Adipocyte (in vitro differentiated cells): Measurements from ENCODE around the gene TCF4.

ENCODE experiments used
- DNase-seq: peaks from one replicate; pipeline ENCODE4 v3.0.0-alpha.2; 2015; ENCODE audit warnings: low read depth
- H3K27me3 ChIP-seq: replicated peaks from 2 replicates; pipeline ENCODE4 v1.7.0; 2013; ENCODE audit warnings: mild to moderate bottlenecking, low read length, moderate library complexity; ENCODE audit not compliant: control insufficient read depth, insufficient read depth
- H3K36me3 ChIP-seq: 2 replicates; pipeline ENCODE4 v1.7.0; 2013; ENCODE audit warnings: low read length, mild to moderate bottlenecking, moderate library complexity; ENCODE audit not compliant: control insufficient read depth, insufficient read depth, severe bottlenecking
- H3K4me1 ChIP-seq: 2 replicates; pipeline ENCODE4 v1.7.0; 2013; ENCODE audit warnings: mild to moderate bottlenecking, low read length, moderate library complexity; ENCODE audit not compliant: control insufficient read depth, insufficient read depth
- H3K4me3 ChIP-seq: 2 replicates; pipeline ENCODE4 v1.7.0; 2013; ENCODE audit warnings: mild to moderate bottlenecking, low read length, moderate library complexity
- H3K9ac ChIP-seq: 2 replicates; pipeline ENCODE4 v1.7.0; 2013; ENCODE audit warnings: mild to moderate bottlenecking, low read length, moderate library complexity
- H3K9me3 ChIP-seq: 2 replicates; pipeline ENCODE4 v1.7.0; 2013; ENCODE audit warnings: mild to moderate bottlenecking, low read length, moderate library complexity; ENCODE audit not compliant: control insufficient read depth

Gene TCF4

GRCh38 chr18:55322178-55322735 is 265.7 kb downstream of the TCF4 start:
- DNase-seq, result peak; percentile 95
- H3K4me3 ChIP-seq, result peak overlapping the region; percentile 91

DNA sequence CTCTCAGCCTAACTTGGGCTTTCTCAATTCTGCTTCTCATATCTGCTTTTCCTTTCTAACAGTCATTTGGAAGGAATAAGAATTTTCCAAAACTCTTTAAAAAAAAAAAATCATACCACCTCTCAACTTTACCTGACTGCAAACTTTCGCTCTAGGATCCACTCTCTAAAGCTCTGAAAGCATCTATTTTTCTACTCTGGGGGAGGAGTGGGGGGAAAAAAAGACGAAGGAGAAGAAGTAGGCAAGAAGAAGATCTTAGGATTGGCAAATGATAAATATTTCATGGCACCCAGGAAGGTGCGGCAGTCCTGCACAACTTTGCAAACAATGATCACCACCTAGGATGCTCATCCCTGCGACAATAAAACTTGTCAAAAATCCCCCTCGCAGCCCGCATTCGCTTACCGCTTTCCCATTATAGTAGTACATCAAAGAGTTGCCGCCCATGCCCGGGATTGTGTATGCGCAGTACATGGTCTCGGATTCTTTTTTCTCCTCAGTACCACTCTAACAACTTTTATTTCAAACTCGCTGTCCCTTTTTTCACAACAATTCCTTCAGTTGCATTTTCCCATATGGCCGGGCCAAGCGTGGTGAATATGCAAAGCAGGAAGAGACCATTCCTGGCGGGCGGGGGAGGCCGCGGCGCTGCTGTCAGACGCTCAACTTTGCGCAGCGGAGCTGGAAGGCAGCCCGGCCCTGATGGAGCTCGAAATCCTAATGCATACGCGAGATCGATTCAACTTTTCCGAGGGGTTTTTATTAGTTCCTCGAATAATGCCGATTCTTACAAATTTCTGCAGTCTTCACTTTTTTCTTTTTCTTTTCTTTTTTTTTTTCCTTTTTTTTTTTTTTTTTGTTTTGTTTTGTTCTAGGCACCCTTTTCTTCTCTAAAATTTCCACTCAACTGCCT is 266.5 kb downstream of the TCF4 start:
- H3K27me3 ChIP-seq, result no peaks in the 10 kb centered on the region
- H3K9ac ChIP-seq, result peak overlapping the region; percentile 80
- DNase-seq, result peak; percentile 96
- no peaks in the 10 kb centered on the region for H3K36me3 ChIP-seq
- H3K9me3 ChIP-seq, result no peaks in the 10 kb centered on the region
- peak overlapping the region; percentile 91 for H3K4me3 ChIP-seq
- H3K4me1 ChIP-seq, result peaks cover 59% of the 10 kb centered on the region

More at GRCh38 chr18:55322178-55322735, 265.7 kb downstream of the TCF4 start:
- Histone ChIP-seq H3K9me3 (no peaks in the 10 kb centered on the region), H3K9ac (peak overlapping the region; percentile 80), H3K4me1 (peaks cover 52% of the 10 kb centered on the region), H3K36me3 (no peaks in the 10 kb centered on the region), H3K27me3 (no peaks in the 10 kb centered on the region)

GRCh38 chr18:55320424-55321264 is 267.3 kb downstream of the TCF4 start:
- peaks cover 66% of the 10 kb centered on the region for H3K4me1 ChIP-seq
- peak; percentile 61 for DNase-seq
- H3K36me3 ChIP-seq, result no peaks in the 10 kb centered on the region
- H3K9ac ChIP-seq, result peak overlapping the region; percentile 80
- no peaks in the 10 kb centered on the region for H3K9me3 ChIP-seq
- H3K4me3 ChIP-seq, result peak overlapping the region; percentile 91
- H3K27me3 ChIP-seq, result no peaks in the 10 kb centered on the region

DNA sequence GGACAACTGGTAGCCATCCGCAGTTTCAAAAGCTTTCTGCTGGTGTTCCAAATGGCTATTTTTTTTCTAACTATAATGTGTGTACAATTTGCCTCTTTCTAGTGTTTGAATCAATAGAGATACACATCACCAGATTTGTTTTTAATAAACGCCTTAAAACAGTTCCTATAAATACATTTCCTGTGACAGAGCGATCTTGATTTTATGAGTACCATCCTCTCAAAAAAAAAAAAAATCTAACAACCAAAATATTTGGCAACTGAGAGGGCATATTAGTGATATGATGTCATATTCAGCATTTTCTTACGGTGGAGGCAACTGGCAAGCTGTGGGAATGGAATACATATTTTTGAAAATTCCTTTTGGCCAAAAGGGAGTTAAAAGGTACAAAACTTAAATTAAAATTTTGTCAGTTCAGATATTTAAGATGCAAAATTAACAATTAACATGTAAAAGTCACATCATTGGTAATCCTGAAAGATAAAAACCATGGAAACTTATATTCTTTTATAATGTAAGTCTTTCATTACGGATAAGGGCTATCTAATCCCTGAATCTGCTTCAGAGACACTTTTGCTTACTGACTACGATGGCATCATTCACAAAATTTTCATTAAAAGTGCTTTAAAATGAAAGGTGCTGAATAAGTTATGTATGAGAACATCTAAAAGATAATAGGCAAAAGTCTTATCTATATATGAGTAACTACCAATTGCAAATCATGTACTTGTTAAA is 268.4 kb downstream of the TCF4 start:
- no peaks in the 10 kb centered on the region for H3K9me3 ChIP-seq
- peak; percentile 78 for DNase-seq
- peak overlapping the region; percentile 91 for H3K4me3 ChIP-seq
- H3K4me1 ChIP-seq, result peaks cover 66% of the 10 kb centered on the region
- peak overlapping the region; percentile 80 for H3K9ac ChIP-seq
- H3K36me3 ChIP-seq, result no peaks in the 10 kb centered on the region
- no peaks in the 10 kb centered on the region for H3K27me3 ChIP-seq

- no peaks in the 10 kb centered on the region for H3K36me3 ChIP-seq
- H3K27me3 ChIP-seq, result no peaks in the 10 kb centered on the region
- DNase-seq, result peak; percentile 73
- peak overlapping the region; percentile 91 for H3K4me3 ChIP-seq
- no peaks in the 10 kb centered on the region for H3K9me3 ChIP-seq
- peak overlapping the region; percentile 80 for H3K9ac ChIP-seq
- peaks cover 64% of the 10 kb centered on the region for H3K4me1 ChIP-seq
These were observed 269.0 kb downstream of the TCF4 start for GRCh38 chr18:55318951-55319441.

DNA sequence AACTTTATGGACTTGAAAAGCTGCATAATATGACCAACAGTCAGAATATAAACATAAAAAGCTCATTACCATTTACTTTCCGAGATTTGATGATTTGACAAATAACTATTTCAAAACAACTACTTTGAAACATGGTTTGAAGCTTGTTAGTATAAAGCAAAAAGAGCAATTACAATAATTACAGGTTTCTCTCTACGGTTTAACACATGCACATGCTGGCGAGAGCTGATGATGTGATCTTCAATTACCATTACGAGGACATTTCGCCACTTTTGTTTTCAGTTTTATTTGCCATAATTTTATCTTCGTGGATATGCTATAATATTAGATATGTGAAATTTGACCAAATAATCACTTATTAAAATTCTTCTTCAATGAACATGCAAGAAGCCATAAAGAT is 270.1 kb downstream of the TCF4 start:
- Histone ChIP-seq H3K4me1 (peaks cover 53% of the 10 kb centered on the region), H3K36me3 (no peaks in the 10 kb centered on the region), H3K9me3 (no peaks in the 10 kb centered on the region), H3K4me3 (peak overlapping the region; percentile 91), H3K9ac (peak overlapping the region; percentile 11), H3K27me3 (no peaks in the 10 kb centered on the region)
- DNase-seq, result peak; percentile 52

DNA sequence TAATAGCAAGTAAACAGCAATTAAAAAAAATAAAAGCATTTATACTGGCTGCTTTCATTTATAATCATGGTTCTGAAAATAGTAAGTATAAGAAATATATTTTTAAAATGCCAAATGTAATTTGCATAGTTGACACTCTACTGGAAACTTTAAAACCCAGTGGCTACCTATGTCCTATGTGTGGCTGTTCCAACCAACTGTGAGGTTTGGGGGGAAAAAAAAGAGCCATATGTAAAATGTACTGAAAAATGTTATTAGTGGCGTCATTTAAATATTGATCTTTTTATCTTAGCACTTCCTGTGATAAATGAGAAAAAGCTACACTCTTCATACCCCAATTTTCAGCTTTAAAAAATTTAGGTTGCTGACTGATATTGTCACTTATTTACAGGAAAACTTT is 270.7 kb downstream of the TCF4 start:
- H3K4me1 ChIP-seq, result peaks cover 50% of the 10 kb centered on the region
- DNase-seq, result no peak

GRCh38 chr18:55316486-55317184 is 271.4 kb downstream of the TCF4 start:
- Histone ChIP-seq H3K9ac (peak overlapping the region; percentile 17), H3K36me3 (no peaks in the 10 kb centered on the region), H3K4me3 (peak overlapping the region; percentile 37), H3K27me3 (no peaks in the 10 kb centered on the region), H3K9me3 (no peaks in the 10 kb centered on the region), H3K4me1 (peaks cover 50% of the 10 kb centered on the region)
- DNase-seq, result peak; percentile 28

More for the DNA sequence above, 270.7 kb downstream of the TCF4 start:
- Histone ChIP-seq H3K9me3 (no peaks in the 10 kb centered on the region), H3K36me3 (no peaks in the 10 kb centered on the region), H3K27me3 (no peaks in the 10 kb centered on the region), H3K9ac (peak overlapping the region; percentile 11), H3K4me3 (peak overlapping the region; percentile 91)

DNA sequence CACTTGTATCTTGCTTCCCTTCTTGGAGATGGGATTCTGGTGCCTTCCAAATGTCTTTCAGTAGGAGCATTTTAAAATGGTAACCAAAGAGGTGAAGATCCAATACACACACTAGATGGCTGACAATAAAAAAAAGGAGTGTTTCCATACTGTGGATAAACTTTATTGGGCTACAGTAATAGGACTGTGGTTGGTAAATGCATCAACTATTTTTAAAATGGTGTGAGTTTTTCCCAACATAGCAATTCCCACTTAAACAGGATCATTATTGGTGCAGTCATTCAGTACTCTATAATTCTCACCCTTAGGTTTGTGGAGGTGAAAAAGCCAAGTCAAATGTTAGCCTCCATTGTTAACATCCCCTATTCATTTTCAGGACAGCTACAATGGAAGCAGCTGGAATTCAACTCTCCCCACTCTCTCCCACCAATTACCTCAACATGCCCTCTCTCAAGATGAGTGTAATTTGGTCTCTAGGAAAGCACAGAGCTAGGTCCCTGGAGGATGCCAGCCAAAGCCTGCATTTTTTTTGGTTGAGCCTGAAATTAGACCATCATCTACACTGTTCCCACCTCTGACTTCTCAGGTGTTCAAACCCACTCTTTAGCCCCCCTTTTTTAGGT is 273.3 kb downstream of the TCF4 start:
- H3K4me3 ChIP-seq, result no peak overlapping the region
- peaks cover 36% of the 10 kb centered on the region for H3K4me1 ChIP-seq
- DNase-seq, result no peak
- no peaks in the 10 kb centered on the region for H3K9me3 ChIP-seq
- H3K27me3 ChIP-seq, result no peaks in the 10 kb centered on the region
- H3K9ac ChIP-seq, result no peak overlapping the region
- no peaks in the 10 kb centered on the region for H3K36me3 ChIP-seq

DNA sequence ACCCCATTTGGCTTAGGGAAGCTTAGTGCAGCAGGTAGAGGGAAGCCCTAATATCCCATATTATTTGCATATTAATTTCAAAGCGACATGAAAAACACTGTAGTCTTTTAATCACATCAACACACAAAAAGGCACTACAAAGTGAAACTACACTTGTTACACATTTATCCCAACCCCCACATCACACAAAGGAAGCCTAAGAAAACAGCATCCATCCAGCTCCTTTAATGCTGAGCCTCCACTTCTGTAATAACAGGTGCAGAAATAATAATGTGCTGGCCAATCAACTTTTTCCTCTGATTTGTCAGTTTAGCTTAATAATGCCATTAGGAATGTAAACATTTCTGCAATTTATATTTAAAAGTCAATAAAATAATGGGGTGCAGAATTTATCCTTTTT is 274.0 kb downstream of the TCF4 start:
- H3K9ac ChIP-seq, result no peak overlapping the region
- DNase-seq, result no peak
- H3K4me1 ChIP-seq, result peaks cover 29% of the 10 kb centered on the region

More for the DNA sequence above, 274.0 kb downstream of the TCF4 start:
- Histone ChIP-seq H3K9me3 (no peaks in the 10 kb centered on the region), H3K27me3 (no peaks in the 10 kb centered on the region), H3K36me3 (no peaks in the 10 kb centered on the region), H3K4me3 (no peak overlapping the region)
